ENCODE data around the gene ADRA1B. TPM values are rescaled to one million over a fixed set of nuclear protein-coding genes. Genes with fewer than 3 reads are reported as not detected.

The ADRA1B gene
- total RNA-seq, 2 donors from 2014 or later, result 0.60 to 0.68 TPM

GRCh38 chr5:160021831-160022446 lies 105.7 kb downstream of the ADRA1B start:
- DNase-seq, result peak; percentile 75
- H3K27ac Mint-ChIP-seq, result no peak overlapping the region
- H3K4me3 ChIP-seq (ENCODE audit: low read length), result no peak overlapping the region
- H3K36me3 Mint-ChIP-seq (ENCODE audit: low read depth), result peaks cover 51% of the 10 kb centered on the region
- H3K36me3 ChIP-seq (ENCODE audit: control insufficient read depth, insufficient read depth, low read length), result peaks cover 67% of the 10 kb centered on the region
- H3K9me3 Mint-ChIP-seq, result no peaks in the 10 kb centered on the region
- H3K27ac ChIP-seq (ENCODE audit: low read depth, low read length), result no peak overlapping the region
- WGBS, 2 experiments (ENCODE audit: insufficient coverage in 1 of 2, insufficient read length in 1 of 2), result 57% methylated on average over 3 of the region's 3 CpGs; no CpG with 5 or more reads in 1 of the 2 experiments
- H3K4me3 Mint-ChIP-seq, result no peak overlapping the region
- no peaks in the 10 kb centered on the region for H3K27me3 Mint-ChIP-seq (ENCODE audit: insufficient read depth)
- no peaks in the 10 kb centered on the region for H3K27me3 ChIP-seq (ENCODE audit: control insufficient read depth, insufficient read depth, low read length, poor library complexity, severe bottlenecking)
- no peaks in the 10 kb centered on the region for H3K9me3 ChIP-seq (ENCODE audit: control insufficient read depth, low read length)
- no peaks in the 10 kb centered on the region for H3K4me1 ChIP-seq (ENCODE audit: control insufficient read depth, insufficient read depth, low read length)
- no peak overlapping the region for H3K9ac ChIP-seq (ENCODE audit: extremely low read depth, low read length, poor library complexity, severe bottlenecking)
- TF ChIP-seq CTCF (conservative IDR thresholded peaks at IDR 0.05), result peak; percentile 87
- H3K4me1 Mint-ChIP-seq, result no peaks in the 10 kb centered on the region

Other genes starting within 250 kb of the ADRA1B start
- 10 to 100 TPM; 59.8 to 72.3 TPM for gene TTC1, start 92.7 kb downstream of the ADRA1B start, total RNA-seq
- gene PWWP2A, start 203.0 kb downstream of the ADRA1B start, total RNA-seq, result 10 to 100 TPM; 51.0 to 52.6 TPM